Measurements from ENCODE around the gene SRP19. TPM values are rescaled to one million over a fixed set of nuclear protein-coding genes. Genes with fewer than 3 reads are reported as not detected.

The SRP19 gene
- total and polyA plus RNA-seq, 9 of the 15 experiments (the other 6 are each of a cell fraction or from before 2014, with no cell fraction given): 52.3 to 357 (median 146) TPM

- TF ChIP-seq TAF1 (IDR thresholded peaks at IDR 0.05; ENCODE audit: control insufficient read depth, extremely low read depth, insufficient read depth, low read length, severe bottlenecking): peak; percentile 59
- no peak for TF ChIP-seq FUS (optimal IDR thresholded peaks at IDR 0.05; ENCODE audit: low read depth, low read length)
- no peak for TF ChIP-seq CREB3L1 (IDR thresholded peaks at IDR 0.05; ENCODE audit: borderline replicate concordance, low read depth)
- no peak for TF ChIP-seq GMEB1 (CRISPR knock-in tag; IDR thresholded peaks at IDR 0.05)
- no peak for TF ChIP-seq MED1 (CRISPR knock-in tag; IDR thresholded peaks at IDR 0.05; ENCODE audit: borderline replicate concordance)
- TF ChIP-seq NRF1 (conservative IDR thresholded peaks at IDR 0.05 in 1 of 2, IDR thresholded peaks at IDR 0.05 in 1 of 2): no peak
- TF ChIP-seq POLR3A (IDR thresholded peaks at IDR 0.05; ENCODE audit: borderline replicate concordance, extremely low read depth, insufficient read depth, insufficient read length): no peak
- TF ChIP-seq JUND (IDR thresholded peaks at IDR 0.05; ENCODE audit: borderline replicate concordance, low read depth, low read length): no peak
- peak; percentile 42; the same call in 1 of the 3 replicates for TF ChIP-seq JUND (tag; IDR thresholded peaks at IDR 0.05; ENCODE audit: borderline replicate concordance, low read depth, low read length)
- no peak for TF ChIP-seq ZNF41 (CRISPR knock-in tag; conservative IDR thresholded peaks at IDR 0.05)
- no peak for TF ChIP-seq CHD4 (IDR thresholded peaks at IDR 0.05; ENCODE audit: insufficient read depth, insufficient replicate concordance, low read depth, low read length, poor library complexity, severe bottlenecking)
- TF ChIP-seq ZFPM2 (CRISPR knock-in tag; IDR thresholded peaks at IDR 0.05): no peak
- peak; percentile 23; the same call in 1 of the 2 replicates for TF ChIP-seq MIER1 (IDR thresholded peaks at IDR 0.05; ENCODE audit: low read depth)
- TF ChIP-seq SRSF1 (IDR thresholded peaks at IDR 0.05; ENCODE audit: low read depth, low read length): no peak
- TF ChIP-seq CBFA2T2 (conservative IDR thresholded peaks at IDR 0.05): no peak
- TF ChIP-seq CREM (IDR thresholded peaks at IDR 0.05; ENCODE audit: low read depth): peak; percentile 35; the same call in 1 of the 2 replicates
- no peak for TF ChIP-seq ZNF740 (CRISPR knock-in tag; IDR thresholded peaks at IDR 0.05)
- no peak for TF ChIP-seq ZNF740 (tag; IDR thresholded peaks at IDR 0.05)
- no peak for TF ChIP-seq ZC3H11A (IDR thresholded peaks at IDR 0.05; ENCODE audit: low read depth, low read length)
- TF ChIP-seq ZBTB9 (CRISPR knock-in tag; IDR thresholded peaks at IDR 0.05): no peak
- TF ChIP-seq NFIX (CRISPR knock-in tag; IDR thresholded peaks at IDR 0.05; ENCODE audit: low read depth): no peak
Measured at GRCh38 chr5:112848116-112848811, 12.8 kb upstream of the SRP19 start (continued).
